Colonic mucosa (tissue), 4 donors: ENCODE results near the gene CPNE7. TPM values are rescaled to one million over a fixed set of nuclear protein-coding genes. Genes with fewer than 3 reads are reported as not detected.

ENCODE experiments used
- DNase-seq: peaks from one replicate; pipeline ENCODE4 v3.0.0-alpha.2; 2020
- H3K27ac ChIP-seq: fragments of 200-600 bp; one replicate; pipeline ENCODE4 v1.8.0; 2021
- H3K27me3 ChIP-seq: fragments of 200-600 bp; one replicate; pipeline ENCODE4 v1.8.0; 2021
- H3K36me3 ChIP-seq: fragments of 200-600 bp; one replicate; pipeline ENCODE4 v1.8.0; 2021
- H3K4me1 ChIP-seq: fragments of 200-600 bp; one replicate; pipeline ENCODE4 v1.8.0; 2021; ENCODE audit warnings: mild to moderate bottlenecking
- H3K4me3 ChIP-seq: fragments of 200-600 bp; one replicate; pipeline ENCODE4 v1.8.0; 2021
- H3K9ac ChIP-seq, 2 donors: one replicate each; pipeline ENCODE4 v1.7.0; 2013; ENCODE audit warnings: control low read depth in 2 of 2, low read depth in 2 of 2, low read length in 2 of 2
- H3K9me3 ChIP-seq: fragments of 200-600 bp; one replicate; pipeline ENCODE4 v1.8.0; 2021
- CTCF ChIP-seq: fragments of 200-600 bp; IDR thresholded peaks from one replicate; pipeline ENCODE4 v1.8.0; 2022; ENCODE audit warnings: antibody characterized with exemption, mild to moderate bottlenecking
- intact Hi-C: fragments of 100-400 bp; cut with DNase I; formaldehyde crosslinking; loops from one replicate; pipeline ENCODE4 v1.14.1; 2022
- total RNA-seq, 2 donors: library from RNA; stranded (reverse); fragmentation: NEBNext Ultra II Directional in 1 of 2; extraction: Animal tissue kit (Norgen Biotek cat#: 25700) in 1 of 2; gene quantifications; one replicate each; pipeline ENCODE4 v1.2.1, GENCODE V29; 2021
- donor health status: healthy.
- donor health status: DM: no; HTN: no; CAD: no.
- donor health status: DM: no; HTN: no; CAD: no.

The CPNE7 gene
- total RNA-seq, 2 donors from 2014 or later, result 0.19 to 1.6 TPM

DNA sequence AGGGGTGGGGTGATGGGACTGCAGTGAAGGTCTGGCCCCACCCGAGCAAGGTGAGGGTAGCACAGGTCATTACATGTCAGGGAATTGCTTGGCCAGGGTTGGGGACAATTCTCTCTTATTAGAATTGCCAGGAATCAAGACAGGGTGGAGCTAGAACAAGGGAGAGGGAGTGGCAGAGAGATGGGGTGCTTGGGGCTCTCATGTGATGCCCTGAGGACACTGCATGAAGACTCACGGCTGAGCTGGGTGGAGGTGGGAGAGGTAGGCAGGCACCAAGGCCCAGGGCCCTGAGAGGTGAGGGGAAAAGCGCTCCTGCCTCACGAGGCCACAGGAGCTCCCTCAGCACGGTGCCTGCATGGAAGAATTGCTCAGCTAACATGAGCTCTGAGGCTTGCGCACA, 41.5 kb downstream of the CPNE7 start:
- no peak for DNase-seq
- H3K27ac ChIP-seq, result no peak overlapping the region
- no peaks in the 10 kb centered on the region for H3K9me3 ChIP-seq
- peaks cover 25% of the 10 kb centered on the region for H3K27me3 ChIP-seq
- no peak for TF ChIP-seq CTCF
- no peak overlapping the region for H3K4me3 ChIP-seq
- no peak overlapping the region for H3K9ac ChIP-seq
- H3K4me1 ChIP-seq, result no peaks in the 10 kb centered on the region
- H3K36me3 ChIP-seq, result no peaks in the 10 kb centered on the region
- intact Hi-C loops, result no loop called here

DNA sequence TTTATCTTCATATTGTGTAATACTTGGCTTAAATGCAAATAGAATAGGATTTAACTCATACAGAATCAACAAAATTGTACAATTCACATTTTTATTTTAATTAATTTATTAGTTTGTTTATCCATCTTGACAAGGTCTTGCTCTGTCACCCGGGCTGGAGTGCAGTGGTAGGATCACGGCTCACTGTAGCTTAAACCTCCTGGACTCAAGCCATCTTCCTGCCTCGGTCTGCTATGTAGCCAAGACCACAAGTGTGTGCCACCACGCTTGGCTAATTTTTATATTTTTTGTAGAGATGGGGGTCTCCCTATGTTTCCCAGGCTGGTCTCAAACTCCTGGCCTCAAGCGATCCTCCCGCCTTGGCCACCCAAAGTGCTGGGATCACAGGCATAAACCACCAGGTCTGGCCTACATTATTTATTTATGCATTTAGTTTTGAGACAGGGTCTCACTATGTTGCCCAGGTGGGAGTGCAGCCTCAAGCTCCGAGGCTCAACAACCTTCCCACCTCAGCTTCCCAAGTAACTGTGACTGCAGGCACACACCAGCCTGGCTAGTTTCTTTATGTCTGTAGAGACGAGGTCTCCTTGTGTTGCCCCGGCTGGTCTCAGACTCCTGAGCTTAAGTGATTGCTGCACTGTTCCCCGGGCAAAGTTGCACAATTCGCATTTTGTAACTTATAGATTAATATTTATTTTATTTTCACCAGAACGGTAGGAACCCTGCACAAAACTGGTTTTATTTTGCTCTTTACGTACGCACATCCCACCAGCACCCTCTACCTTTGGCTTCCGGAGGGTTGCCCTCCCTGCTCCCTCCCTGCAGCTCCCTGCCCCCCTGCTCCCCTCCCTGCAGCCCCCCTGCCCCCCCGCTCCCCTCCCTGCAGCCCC, 42.8 kb downstream of the CPNE7 start:
- Histone ChIP-seq H3K9ac (no peak overlapping the region), H3K4me3 (no peak overlapping the region), H3K36me3 (no peaks in the 10 kb centered on the region), H3K27me3 (peaks cover 16% of the 10 kb centered on the region), H3K27ac (no peak overlapping the region), H3K4me1 (no peaks in the 10 kb centered on the region), H3K9me3 (no peaks in the 10 kb centered on the region)
- intact Hi-C loops, result no loop called here
- no peak for TF ChIP-seq CTCF
- no peak for DNase-seq

DNA sequence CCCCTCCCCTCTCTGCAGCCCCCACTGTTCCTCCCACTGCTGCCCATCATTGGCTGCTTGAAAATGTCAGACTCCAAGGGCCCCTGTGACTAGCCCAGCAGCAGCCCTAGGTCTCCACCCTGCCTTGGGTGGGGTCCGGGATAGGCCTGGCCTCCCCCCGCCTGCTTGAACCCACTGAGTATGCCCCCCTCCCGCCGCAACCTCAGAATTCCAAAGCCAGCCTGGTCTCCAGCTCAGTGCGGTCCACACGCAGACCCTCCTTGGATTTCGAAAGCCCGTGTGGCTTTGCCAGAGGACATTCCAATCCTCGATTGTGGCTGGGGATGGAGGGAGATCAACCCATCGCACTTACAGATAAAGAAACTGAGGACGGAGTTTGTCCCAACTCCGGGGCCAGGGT, 44.3 kb downstream of the CPNE7 start:
- H3K9me3 ChIP-seq, result no peaks in the 10 kb centered on the region
- no peak overlapping the region for H3K9ac ChIP-seq
- intact Hi-C loops, result no loop called here
- H3K4me3 ChIP-seq, result no peak overlapping the region
- peaks cover 18% of the 10 kb centered on the region for H3K27me3 ChIP-seq
- no peaks in the 10 kb centered on the region for H3K36me3 ChIP-seq
- H3K4me1 ChIP-seq, result no peaks in the 10 kb centered on the region
- H3K27ac ChIP-seq, result no peak overlapping the region
- DNase-seq, result no peak
- TF ChIP-seq CTCF, result no peak

- Histone ChIP-seq H3K9me3 (no peaks in the 10 kb centered on the region), H3K4me3 (no peak overlapping the region), H3K4me1 (no peaks in the 10 kb centered on the region), H3K36me3 (no peaks in the 10 kb centered on the region), H3K9ac (no peak overlapping the region), H3K27me3 (peaks cover 18% of the 10 kb centered on the region), H3K27ac (no peak overlapping the region)
- intact Hi-C loops, result no loop called here
- no peak for DNase-seq
- TF ChIP-seq CTCF, result no peak
Observed at GRCh38 chr16:89620406-89620841, 44.9 kb downstream of the CPNE7 start.

DNA sequence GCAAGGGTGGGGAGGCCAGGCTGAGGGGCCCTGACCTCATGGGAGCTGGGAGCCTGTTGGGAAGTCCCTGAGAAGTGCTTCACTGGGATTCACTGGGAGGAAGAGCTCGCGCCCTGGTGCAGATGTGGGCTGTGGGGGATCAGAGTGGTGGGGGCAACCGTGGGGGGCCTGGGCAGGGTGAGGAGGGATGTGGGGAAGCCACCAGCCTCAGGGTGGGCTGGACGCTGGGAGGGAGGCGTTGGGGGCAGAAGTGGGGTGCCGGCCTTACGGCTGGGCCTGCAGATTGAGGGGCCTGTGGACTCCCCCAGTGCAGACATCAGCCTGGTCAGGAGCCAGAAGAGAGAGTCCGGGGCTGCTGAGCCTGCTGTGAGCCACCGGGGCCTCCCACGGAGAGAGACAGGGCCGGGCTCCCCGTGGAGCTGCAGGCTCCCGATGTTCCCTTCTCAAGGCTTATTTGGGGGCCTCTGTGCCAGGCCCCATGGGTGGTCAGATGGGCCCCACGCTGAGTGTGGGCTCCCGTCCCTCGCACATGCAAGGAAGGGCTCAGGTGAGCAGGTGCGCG, 45.7 kb downstream of the CPNE7 start:
- DNase-seq, result no peak
- Histone ChIP-seq H3K4me3 (no peak overlapping the region), H3K27me3 (peaks cover 18% of the 10 kb centered on the region), H3K9ac (no peak overlapping the region), H3K36me3 (no peaks in the 10 kb centered on the region), H3K4me1 (no peaks in the 10 kb centered on the region), H3K27ac (no peak overlapping the region), H3K9me3 (no peaks in the 10 kb centered on the region)
- TF ChIP-seq CTCF, result no peak
- intact Hi-C loops, result no loop called here
